GM21526 (cell line): ENCODE measurements around the gene PTPRR.

Experiments used
- ATAC-seq: cut with Tn5 transposase; IDR thresholded peaks from one replicate; pipeline ENCODE4 v1.9.1; 2021; ENCODE audit warnings: moderate library complexity; ENCODE audit not compliant: unreplicated experiment, low FRiP score

PTPRR gene

DNA sequence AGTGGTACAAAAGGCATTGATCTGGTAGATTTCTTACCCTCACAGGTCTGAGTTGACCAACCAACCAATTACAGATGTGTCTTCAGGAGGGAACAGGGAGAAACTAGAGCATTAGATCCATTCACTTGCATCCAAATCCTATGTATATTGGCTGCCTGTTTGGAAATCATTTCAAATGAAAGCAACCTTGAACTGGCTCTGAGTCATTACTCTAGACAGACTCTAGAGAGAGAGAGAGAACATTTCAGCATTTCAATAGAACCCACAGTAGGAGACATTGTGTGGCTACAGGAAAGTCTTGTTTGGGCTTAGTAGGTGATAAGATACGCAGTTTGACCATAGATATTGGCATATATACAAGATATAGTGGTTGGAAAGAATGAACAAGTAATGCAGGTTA is 114.5 kb downstream of the PTPRR start:
- no peak for ATAC-seq

DNA sequence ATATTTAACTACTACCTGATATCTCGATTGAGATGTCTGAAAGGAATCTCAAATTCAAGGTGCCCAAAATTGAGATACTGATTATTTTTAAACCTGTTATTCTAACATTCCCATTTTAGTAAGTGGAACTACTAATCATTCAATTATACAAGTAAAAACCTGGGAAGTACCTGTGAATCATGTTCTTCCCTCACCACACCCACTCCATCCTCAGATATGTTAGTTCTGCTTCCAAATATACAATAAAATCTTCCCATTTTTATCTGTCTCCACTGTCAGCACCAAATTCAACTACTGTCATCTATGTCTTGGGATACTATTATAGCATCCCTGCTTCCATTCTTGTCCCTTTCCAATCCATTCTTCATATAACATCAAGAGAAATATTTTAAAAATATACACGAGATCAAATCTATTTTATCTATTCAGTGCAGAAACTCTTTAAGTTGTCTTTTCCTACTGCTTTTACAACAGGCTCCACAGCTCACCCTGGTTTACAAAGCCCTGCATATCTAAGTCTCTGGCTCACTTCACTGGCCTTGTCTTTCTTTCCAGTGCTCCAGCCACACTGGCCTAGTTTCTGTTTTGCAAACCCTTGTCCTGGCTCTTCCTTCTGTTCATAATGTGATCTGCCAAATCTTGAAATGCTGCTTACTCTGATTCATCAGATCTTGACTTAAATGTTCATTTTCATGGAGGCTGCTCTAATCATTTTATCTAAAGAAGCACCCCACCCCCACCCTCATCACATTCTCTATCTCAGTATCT is 122.3 kb downstream of the PTPRR start:
- ATAC-seq: no peak

DNA sequence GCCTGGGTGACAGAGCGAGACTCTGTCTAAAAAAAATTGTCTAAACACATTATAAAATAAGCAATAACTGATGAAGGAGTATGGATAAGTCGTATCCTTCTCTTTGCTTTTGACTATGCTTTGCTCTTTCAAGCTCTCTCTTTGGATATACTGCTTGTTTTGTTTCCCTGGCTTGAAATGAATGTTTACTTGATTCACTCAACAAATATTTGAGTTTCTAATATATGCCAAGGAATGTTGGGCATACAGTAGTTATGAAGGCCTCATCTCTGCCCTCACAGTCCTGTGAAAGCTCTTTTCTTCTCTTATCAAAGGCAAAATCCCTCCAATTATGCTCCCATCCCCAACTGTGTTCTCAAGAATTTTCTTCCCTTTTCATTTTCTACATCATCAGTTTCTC is 123.5 kb downstream of the PTPRR start:
- no peak for ATAC-seq

DNA sequence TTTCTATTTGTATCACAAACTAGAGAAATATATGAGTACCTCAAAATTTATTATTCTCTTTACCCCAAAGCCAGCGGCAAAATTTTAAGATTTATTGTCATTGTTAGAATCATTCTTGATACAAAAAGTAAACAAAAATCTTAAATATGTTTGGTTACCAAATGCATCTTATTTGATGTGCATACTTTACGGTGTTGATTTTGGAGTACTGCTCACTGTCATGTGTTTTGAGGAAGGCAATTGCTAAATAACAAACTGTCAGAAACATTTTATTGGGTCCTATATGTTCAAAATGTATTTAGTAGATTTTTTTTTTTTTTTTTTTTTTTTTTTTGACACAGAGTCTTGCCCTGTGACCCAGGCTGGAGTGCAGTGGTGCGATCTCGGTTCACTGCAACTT is 124.9 kb downstream of the PTPRR start:
- ATAC-seq: no peak

DNA sequence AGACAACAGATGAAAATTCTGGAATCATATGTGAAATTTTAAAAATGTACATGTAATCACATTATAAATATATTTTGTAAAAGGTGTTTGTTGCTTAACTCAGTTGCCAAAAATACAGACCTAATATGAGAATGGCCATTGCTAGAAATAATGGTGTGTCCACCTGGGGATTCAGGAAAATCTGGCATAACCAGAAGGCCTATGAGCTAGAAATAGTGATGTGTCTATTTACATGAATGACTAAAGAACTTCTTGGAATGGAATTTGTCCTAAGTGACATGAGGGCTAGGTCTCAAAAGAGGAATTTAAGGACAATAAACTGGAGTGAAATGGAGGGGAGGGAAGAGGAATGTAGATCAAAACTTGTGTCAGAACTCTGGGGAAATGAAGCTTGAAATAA is 126.4 kb downstream of the PTPRR start:
- ATAC-seq: no peak

DNA sequence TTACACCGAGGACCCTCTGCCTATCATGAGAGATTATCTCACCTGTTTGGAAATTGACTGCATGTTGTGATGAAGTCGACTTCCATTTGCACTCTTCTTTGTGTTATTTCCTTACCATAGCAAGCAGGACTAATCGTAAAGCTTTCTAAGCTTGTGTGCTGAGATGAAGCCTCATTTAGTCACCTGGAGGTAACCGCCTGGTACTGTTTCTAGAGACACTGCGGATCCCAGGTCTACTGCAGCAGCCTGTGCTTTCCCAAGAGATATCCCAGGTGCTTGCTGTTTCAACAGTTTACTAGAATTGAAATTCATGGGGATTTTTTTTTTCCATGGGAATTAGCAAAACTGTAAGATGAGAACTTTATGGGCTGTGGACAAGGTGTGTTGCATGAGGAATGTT is 131.8 kb downstream of the PTPRR start:
- no peak for ATAC-seq

DNA sequence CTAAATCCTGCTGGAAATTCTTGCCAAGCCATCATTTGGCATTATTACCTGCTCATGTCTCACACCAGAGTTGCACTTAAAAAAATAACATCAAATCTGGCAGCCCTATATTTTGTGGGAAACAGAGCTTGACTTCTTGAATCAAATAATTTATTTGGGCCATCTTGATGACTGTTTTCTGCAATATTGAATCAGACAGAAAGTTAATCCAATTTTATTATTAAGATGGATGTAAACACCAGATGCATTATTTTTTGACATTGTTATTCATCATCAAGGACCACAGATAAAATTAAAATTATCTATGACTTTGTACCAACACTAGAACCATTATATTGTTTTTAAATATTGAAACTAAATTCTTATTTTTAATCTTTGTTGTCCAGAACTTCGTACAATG is 132.9 kb downstream of the PTPRR start:
- ATAC-seq: no peak

DNA sequence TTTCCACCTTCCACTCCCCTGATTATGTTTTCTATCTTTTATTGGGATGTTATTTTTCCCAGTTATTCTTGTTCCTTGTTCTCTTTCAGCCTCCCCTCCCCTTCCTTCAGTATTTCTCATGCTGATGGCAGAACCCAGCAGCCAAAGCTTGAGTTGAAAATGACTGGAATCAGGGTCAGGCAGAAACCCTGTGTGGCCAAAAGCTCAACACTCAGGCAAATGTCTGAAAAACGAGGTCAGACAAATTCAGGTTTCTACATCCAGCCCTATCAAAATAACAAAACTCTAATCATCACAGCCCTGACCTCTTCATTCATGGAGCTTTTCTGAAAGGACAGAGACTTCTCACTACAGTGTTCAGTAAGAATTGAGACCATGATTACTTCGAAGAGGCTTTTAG is 134.6 kb downstream of the PTPRR start:
- ATAC-seq: no peak

DNA sequence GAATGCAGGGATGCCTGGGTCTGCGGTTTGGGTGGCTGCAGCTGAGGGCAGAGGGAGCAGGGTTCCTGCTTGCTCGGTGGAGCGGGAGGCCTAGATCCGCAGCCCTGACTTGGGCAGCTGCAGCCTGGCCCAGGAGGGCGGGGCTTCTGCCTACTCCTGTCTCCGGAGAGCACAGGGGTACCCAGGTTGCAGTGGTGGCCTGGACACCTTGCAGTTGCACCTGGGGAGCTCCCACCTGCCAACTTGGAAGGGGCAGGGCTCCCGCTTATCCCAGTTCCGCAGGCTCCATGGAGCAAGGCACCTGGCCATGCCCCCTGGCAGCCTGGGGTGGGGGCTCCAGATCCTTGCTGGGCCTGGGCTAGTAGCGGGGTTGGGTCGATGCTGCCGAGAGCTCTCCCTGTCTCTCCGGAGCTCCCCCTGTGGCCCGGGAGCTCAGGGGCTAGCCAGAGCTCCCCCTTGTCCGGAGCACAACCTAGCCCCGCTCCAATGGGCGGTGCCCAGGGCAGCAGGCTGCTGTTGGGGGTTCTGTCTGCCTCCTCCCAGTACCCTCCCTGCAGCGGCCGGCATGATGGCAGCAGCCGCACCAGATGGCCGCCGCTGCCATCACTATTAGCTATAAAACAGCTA is 136.4 kb downstream of the PTPRR start:
- ATAC-seq: no peak

DNA sequence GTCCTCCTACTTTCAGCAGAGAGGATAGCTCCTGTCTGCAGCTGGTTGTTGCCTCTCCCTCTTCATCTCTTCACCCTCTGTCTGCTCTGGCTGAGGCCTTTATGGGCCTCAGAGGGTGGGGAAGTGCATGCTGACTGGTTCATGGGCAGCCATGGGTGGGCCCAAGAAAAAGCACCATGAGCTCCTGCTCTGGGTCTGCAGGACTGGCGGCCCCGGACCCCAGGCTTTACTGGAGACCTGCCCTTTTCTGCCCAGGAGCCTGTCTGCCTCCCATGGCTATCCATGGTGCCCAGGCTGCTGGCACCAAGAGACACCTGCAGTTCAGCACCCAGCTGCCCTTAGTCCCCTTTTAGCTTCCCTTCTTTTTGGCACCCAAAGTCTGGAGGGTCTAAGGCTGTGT is 137.1 kb downstream of the PTPRR start:
- no peak for ATAC-seq

DNA sequence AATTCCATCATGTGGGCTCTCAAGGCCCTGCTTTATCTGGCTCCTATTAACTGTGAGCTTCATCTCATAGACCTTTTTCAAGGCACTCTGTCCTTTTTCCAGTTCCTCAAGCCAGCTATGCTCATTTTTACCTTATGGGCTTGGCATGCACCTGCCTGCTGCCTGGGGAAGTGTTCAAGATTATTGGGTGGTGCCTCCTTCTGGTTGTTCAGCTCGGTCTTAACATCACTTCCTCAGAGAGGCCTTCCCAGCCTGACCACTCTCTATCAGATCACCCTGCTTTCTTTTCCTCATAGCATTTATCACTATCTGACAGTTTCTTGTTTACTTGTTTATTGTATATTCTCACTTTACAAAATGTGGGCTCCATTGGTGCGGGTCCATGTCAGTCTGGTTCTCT is 141.3 kb downstream of the PTPRR start:
- no peak for ATAC-seq

DNA sequence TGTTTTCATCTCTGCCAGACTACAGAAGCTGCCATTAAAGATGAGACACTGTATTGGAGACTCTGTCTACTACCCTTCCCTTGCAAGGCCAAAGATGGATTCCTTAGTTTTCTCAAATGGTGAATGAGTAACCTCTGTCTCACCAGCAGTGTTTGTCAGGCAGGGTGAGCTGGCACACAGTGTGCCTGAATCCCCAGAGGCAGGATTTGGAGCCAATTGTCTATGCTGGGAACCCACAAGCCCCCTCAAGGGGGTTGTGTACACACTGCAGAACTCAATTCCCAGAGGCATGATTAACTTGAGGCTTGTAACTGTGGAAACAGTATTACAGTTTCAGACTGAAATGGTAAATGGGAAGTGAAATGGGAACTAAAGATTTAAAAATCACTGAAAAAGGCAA is 146.5 kb downstream of the PTPRR start:
- no peak for ATAC-seq

DNA sequence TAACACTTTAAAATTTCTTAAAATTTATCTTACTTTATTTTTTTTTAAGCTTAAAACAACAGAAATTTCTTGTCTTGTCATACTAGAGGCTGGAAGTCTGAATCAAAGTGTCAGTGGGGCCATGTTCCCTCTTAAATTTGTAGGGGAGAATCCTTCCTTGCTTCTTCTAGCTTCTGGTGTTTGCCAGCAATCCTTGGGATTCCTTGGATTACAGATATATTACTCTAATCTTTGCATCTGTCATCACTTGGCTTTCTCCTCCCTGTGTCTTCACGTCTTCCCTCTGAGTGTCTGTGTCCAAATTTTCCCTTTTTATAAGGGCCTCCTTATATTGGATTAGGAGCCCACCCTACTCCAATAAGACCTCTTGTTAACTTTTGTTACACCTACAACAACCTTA is 147.7 kb downstream of the PTPRR start:
- no peak for ATAC-seq

DNA sequence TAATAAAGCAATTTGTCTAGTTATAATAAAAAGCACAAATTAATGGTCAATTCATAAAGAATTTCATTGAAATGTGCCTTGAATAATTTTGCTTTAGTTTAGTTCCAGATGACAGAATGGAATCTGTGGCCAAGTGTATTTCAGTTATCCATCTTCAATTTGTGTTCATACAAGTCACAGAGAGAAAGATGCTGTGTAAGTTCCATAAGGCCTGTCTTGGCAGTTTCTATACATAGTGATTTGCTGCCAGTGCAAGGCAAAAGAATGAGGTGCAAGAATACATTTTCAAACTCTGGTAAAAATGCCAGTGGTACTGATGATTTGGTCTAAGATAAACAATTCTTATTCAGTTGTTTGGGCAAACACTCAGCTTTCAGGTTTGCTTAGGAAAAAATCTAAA is 149.0 kb downstream of the PTPRR start:
- ATAC-seq: no peak

DNA sequence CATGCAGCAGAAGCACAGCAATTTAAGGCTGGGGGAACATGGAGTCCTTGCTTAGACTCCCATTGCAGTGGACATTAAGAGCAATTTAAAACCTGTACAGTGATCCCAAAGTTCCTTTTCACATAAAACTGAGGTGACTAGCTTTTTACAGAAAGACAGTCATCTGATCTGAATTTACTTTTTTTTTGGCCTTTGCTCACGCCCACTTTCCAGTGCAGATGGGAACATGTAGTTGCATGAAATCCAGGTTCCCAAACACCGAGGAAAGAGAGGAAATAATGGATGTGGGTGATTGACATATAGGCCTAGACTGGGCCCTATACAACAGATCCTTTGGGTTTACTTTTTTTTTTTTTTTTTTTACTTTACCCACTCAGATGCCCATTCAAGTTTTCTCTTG is 156.9 kb downstream of the PTPRR start:
- ATAC-seq: no peak

DNA sequence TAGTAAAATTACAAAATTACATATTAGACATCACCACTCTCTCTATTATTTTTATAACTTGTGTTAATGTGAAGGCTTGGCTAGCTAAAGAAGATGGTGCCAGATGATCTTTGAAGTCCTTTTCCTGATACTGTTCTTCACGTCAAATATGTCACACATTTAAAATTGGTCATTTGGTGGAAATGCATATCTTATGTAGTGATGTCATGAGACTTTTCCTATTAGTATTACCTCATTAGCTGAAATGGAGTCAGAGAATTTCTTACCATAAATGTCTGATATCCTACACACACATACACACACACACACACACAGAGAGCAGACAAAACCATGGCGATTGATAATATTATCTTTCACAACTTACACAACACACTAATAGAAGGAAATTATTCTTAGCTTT is 158.5 kb downstream of the PTPRR start:
- no peak for ATAC-seq

DNA sequence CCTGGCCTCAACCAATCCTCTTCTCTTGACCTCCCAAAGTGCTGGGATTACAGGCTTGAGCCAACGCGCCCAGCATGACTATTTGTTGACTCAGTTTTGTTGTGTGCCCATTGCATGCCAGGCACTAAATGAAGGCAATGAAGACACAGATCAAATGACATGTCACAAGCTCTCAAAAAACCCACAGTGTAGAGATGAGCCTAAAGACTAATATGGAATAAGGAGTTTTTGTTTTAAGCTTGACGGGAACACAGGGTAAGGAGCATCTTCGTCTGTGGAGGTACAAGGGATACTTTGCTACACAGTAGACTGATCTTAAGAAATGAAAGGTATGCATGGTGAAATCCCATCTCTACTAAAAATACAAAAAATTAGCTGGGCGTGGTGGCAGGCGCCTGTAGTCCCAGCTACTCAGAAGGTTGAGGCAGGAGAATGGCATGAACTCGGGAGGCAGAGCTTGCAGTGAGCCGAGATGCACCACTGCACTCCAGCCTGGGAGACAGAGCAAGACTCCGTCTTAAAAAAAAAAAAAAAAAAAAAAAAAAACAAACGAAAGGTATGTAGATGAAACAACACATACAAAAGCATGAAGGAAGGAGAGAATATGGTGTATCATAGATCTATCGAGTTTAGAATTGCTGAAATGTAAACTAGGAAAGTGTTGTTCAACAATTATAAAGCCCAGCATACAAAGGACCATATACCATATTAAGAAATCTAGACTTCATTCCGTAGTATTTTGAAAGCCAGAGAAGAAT is 161.2 kb downstream of the PTPRR start:
- no peak for ATAC-seq

DNA sequence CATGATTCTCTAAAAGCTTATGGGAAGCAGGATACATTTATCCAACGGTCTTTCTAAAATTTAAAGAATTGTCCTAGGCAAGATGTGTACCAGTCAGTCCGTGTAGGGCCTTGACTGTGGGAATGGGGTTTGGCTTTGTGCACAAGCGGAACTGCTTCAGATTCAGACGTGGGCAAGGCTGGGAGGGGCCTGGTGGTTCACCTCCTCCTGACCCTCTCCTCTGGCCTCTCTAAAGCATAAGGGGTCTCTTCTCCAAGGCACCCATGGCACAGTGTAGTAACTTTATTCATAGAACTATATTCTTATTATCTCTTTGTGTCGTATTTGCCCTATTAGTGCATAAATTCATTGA is 162.1 kb downstream of the PTPRR start:
- ATAC-seq: no peak

DNA sequence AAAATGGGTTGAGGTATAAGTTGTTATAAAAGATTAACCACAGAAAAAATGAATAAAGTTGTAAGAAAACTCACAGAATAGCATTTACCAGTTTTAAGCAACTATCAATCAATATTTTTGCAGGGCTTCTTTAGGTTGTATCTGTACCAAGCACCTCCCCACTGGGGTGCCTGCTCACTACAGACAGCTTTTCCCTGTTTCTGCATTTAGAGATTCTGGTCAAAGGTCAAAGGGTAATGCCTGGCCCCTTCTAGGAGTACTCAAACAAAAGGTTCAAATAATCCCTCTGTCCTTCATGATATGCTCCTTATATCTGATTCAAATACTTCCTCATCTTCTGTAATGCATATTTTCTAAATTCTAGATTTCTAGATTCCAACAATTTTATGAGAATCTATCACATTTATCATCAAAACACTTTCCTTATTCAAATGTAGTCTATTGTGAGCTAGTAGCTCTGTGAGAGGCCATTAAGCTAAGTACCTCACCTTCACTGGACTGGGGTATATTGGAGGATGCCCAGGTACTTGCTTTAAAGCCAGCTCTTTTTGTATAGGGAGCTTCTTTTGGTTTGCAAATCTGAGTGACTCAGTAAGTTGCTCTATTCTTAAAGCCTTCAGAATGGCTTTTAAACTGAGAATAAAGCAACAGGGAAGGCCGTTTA is 162.6 kb downstream of the PTPRR start:
- ATAC-seq: no peak

DNA sequence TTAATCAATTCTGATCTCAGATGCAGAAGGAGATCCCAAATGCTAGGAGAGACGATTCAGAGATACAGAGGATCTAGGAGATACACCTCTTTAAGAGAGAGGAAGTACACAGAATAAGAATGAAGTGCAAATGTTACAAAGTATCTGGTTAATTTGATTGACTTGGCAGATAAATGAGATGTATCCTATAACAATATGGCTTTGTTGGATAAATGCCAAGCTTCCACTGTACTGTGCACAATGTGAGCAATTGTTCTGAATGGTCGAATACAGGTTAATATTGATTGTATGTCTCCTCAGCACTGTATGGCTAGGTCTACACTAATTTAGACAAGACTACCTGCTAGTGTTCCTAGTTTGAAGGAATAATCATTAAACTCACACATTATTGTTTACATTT is 163.7 kb downstream of the PTPRR start:
- ATAC-seq: no peak

DNA sequence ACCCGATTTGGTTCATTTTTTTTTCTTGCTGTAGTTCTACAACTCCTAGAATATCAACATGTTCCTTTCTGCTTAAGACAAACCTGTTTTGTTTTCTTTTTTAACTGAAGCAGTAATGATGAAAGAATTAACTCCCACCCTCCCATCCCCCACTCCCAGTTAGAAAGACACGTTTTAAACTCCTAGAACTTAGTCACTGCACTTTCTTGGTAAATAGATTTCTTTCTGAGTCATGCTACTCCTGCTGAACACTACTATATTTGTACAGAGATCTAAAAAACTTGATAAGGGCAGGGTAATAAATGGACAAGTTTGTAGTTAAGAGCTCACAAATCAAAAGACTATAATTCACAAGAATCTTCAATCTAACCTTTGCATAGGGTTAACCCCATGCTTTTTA is 164.4 kb downstream of the PTPRR start:
- ATAC-seq: no peak
